SU-DHL-6 (cell line): ENCODE results near the gene INO80D.

Experiments
- CTCF ChIP-seq: fragments of 200-600 bp; sonication (generic); IDR thresholded peaks from one replicate; pipeline ENCODE4 v1.5.1; 2017; ENCODE audit warnings: antibody characterized with exemption, mild to moderate bottlenecking, low read length, moderate library complexity; ENCODE audit not compliant: insufficient read depth, poor library complexity, severe bottlenecking
- EZH2phosphoT487 ChIP-seq: fragments of 200-600 bp; sonication (generic), shearing (Covaris generic); conservative IDR thresholded peaks from 2 replicates; pipeline ENCODE4 v1.6.1; 2018; ENCODE audit warnings: mild to moderate bottlenecking, antibody characterized with exemption, low read length, moderate library complexity, mixed read lengths

- TF ChIP-seq CTCF (no peak), EZH2phosphoT487 (no peak)
Observed at GRCh38 chr2:205954707-205955106, 131.3 kb downstream of the INO80D start.
